ENCODE results near the gene HTRA3. TPM values are rescaled to one million over a fixed set of nuclear protein-coding genes. Genes with fewer than 3 reads are reported as not detected.

The HTRA3 gene
- total RNA-seq, 1 donor from 2014 or later, result 1.6 TPM

- ATAC-seq (peak; percentile 64), DNase-seq (ENCODE audit: low spot score) (peak; percentile 72)
Observed at GRCh38 chr4:8245884-8246833, 23.4 kb upstream of the HTRA3 start.

GRCh38 chr4:8247047-8247930 lies 22.3 kb upstream of the HTRA3 start:
- ATAC-seq, result peak; percentile 81
- DNase-seq (ENCODE audit: low spot score), result peak; percentile 90

GRCh38 chr4:8248091-8248490 lies 21.5 kb upstream of the HTRA3 start:
- no peak for ATAC-seq
- DNase-seq (ENCODE audit: low spot score), result no peak

- no peak for DNase-seq (ENCODE audit: low spot score)
Observed at GRCh38 chr4:8250227-8250626, 19.3 kb upstream of the HTRA3 start.

GRCh38 chr4:8250637-8251036 lies 18.9 kb upstream of the HTRA3 start:
- ATAC-seq (no peak), DNase-seq (ENCODE audit: low spot score) (no peak)

More at GRCh38 chr4:8250227-8250626, 19.3 kb upstream of the HTRA3 start:
- no peak for ATAC-seq

- DNase-seq (ENCODE audit: low spot score), result no peak
- no peak for ATAC-seq
Observed at GRCh38 chr4:8251110-8251883, 18.3 kb upstream of the HTRA3 start.

GRCh38 chr4:8252301-8253173 lies 17.0 kb upstream of the HTRA3 start:
- ATAC-seq, result no peak
- DNase-seq (ENCODE audit: low spot score), result no peak

- ATAC-seq (no peak), DNase-seq (ENCODE audit: low spot score) (no peak)
Observed at GRCh38 chr4:8254076-8254475, 15.5 kb upstream of the HTRA3 start.

- DNase-seq (ENCODE audit: low spot score) (no peak), ATAC-seq (no peak)
Observed at GRCh38 chr4:8255698-8256441, 13.7 kb upstream of the HTRA3 start.

- no peak for ATAC-seq
- no peak for DNase-seq (ENCODE audit: low spot score)
Observed at GRCh38 chr4:8257854-8258253, 11.7 kb upstream of the HTRA3 start.

- no peak for ATAC-seq
- no peak for DNase-seq (ENCODE audit: low spot score)
Observed at GRCh38 chr4:8258552-8259212, 10.9 kb upstream of the HTRA3 start.

GRCh38 chr4:8259743-8260430 lies 9.7 kb upstream of the HTRA3 start:
- no peak for ATAC-seq
- no peak for DNase-seq (ENCODE audit: low spot score)

GRCh38 chr4:8260656-8261111 lies 8.9 kb upstream of the HTRA3 start:
- ATAC-seq, result no peak
- DNase-seq (ENCODE audit: low spot score), result no peak

- no peak for DNase-seq (ENCODE audit: low spot score)
- ATAC-seq, result no peak
Observed at GRCh38 chr4:8261851-8262535, 7.6 kb upstream of the HTRA3 start.

- ATAC-seq, result peak; percentile 69
- DNase-seq (ENCODE audit: low spot score), result peak; percentile 59
Observed at GRCh38 chr4:8262637-8263322, 6.8 kb upstream of the HTRA3 start.

GRCh38 chr4:8263397-8263796 lies 6.2 kb upstream of the HTRA3 start:
- no peak for DNase-seq (ENCODE audit: low spot score)
- no peak for ATAC-seq

- no peak for DNase-seq (ENCODE audit: low spot score)
- no peak for ATAC-seq
Observed at GRCh38 chr4:8264106-8264505, 5.4 kb upstream of the HTRA3 start.
